Vagina (tissue), 2 donors: ENCODE measurements around the gene LIG3. TPM values are rescaled to one million over a fixed set of nuclear protein-coding genes. Genes with fewer than 3 reads are reported as not detected.
A peak's percentile ranks its signal among the peaks of the same experiment; 100 is the strongest.

Experiments
- DNase-seq, 2 donors: peaks; one replicate each; pipeline ENCODE4 v3.0.0-alpha.2; 2017; ENCODE audit errors: extremely low spot score in 2 of 2
- H3K27ac ChIP-seq: fragments of 200-600 bp; sonication (generic); one replicate; pipeline ENCODE4 v1.5.1; 2019
- H3K27me3 ChIP-seq: fragments of 200-600 bp; sonication (generic); one replicate; pipeline ENCODE4 v1.5.1; 2019
- H3K36me3 ChIP-seq, 2 donors: fragments of 200-600 bp; sonication (generic); one replicate each; pipeline ENCODE4 v1.5.1; 2017 to 2019
- H3K4me1 ChIP-seq: fragments of 200-600 bp; sonication (generic); one replicate; pipeline ENCODE4 v1.5.1; 2019
- H3K4me3 ChIP-seq, 2 donors: fragments of 200-600 bp; sonication (generic); 1 replicate in 1 of 2; 2 replicates in 1 of 2; pipeline ENCODE4 v1.5.1; 2016 to 2019
- H3K9me3 ChIP-seq: fragments of 200-600 bp; sonication (generic); one replicate; pipeline ENCODE4 v1.5.1; 2019
- CTCF ChIP-seq, 3 experiments: fragments of 450-650 bp in 2 of 3; fragments of 200-600 bp in 1 of 3; sonication (generic) in 1 of 3; IDR thresholded peaks; one replicate each; pipeline ENCODE4 v1.5.1; 2017 to 2019; ENCODE audit warnings: antibody characterized with exemption in 3 of 3, mild to moderate bottlenecking in 2 of 3, moderate library complexity in 2 of 3
- POLR2A ChIP-seq, 2 donors: fragments of 450-650 bp; IDR thresholded peaks; one replicate each; pipeline ENCODE4 v1.6.1; 2017; ENCODE audit warnings: antibody characterized with exemption in 2 of 2, mild to moderate bottlenecking in 2 of 2, moderate library complexity in 2 of 2
- POLR2AphosphoS5 ChIP-seq, 2 donors: sonication (generic); formaldehyde crosslinking; IDR thresholded peaks; one replicate each; pipeline ENCODE4 v1.9.0; 2017; ENCODE audit warnings: antibody characterized with exemption in 2 of 2, mild to moderate bottlenecking in 2 of 2, low read depth in 1 of 2; ENCODE audit not compliant: insufficient read depth in 1 of 2
- intact Hi-C: fragments of 100-400 bp; cut with DNase I; formaldehyde crosslinking; loops from one replicate; pipeline ENCODE4 v1.15.1; 2023
- total RNA-seq: library from RNA; depleted of rRNA; stranded (reverse); fragments of >200 nt; gene quantifications from one replicate; pipeline ENCODE4 v1.2.3, GENCODE V29; 2016

LIG3 gene
- total RNA-seq, 1 donor from 2014 or later = 30.0 TPM

GRCh38 chr17:35046740-35047283, 66.5 kb downstream of the LIG3 start:
- intact Hi-C loops = no loop called here
- TF ChIP-seq POLR2A (IDR thresholded peaks at IDR 0.05) (no peak), CTCF (IDR thresholded peaks at IDR 0.05) (no peak), POLR2AphosphoS5 (IDR thresholded peaks at IDR 0.05; ENCODE audit: insufficient read depth in 1 of 2, low read depth in 1 of 2) (no peak)
- no peaks in the 10 kb centered on the region for H3K36me3 ChIP-seq

DNA sequence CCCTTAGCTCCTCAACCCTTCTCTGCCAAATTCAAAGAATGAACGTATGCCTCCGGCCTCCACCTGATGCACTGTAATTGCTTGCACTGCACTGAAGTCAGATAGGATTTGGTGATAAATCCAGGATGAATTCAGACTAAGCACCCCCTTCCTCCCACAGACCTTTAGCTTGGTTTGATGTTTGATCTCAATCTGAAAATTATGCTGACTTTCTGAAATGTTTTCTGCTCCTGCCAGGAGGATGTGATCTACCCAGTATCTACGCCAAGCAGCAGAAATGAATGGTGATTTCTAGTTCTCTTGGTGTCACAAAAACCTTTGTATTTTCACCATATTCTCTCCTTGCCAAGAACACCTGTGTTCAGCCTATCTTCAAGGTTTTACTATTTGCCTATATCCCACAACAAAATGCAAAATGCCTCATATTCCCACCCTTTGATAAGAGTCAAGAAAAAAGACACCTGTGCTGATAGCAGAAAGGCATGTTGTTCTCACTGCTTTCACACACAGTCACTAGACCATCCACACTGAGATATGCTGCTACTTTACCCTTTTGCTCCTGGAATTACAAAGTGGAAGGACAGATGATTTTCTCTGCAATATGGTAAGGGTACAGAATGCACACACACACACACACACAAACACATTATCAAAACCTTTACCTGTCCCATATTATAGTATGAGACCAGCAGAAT, 68.5 kb downstream of the LIG3 start:
- Histone ChIP-seq H3K9me3 (no peaks in the 10 kb centered on the region), H3K4me3 (no peak overlapping the region), H3K36me3 (no peaks in the 10 kb centered on the region), H3K27me3 (no peaks in the 10 kb centered on the region), H3K4me1 (peaks cover 28% of the 10 kb centered on the region), H3K27ac (no peak overlapping the region)
- no peak for DNase-seq
- intact Hi-C loops = no loop called here
- TF ChIP-seq POLR2AphosphoS5 (IDR thresholded peaks at IDR 0.05; ENCODE audit: insufficient read depth in 1 of 2, low read depth in 1 of 2) (no peak), POLR2A (IDR thresholded peaks at IDR 0.05) (no peak), CTCF (IDR thresholded peaks at IDR 0.05) (no peak)

More at GRCh38 chr17:35046740-35047283, 66.5 kb downstream of the LIG3 start:
- Histone ChIP-seq H3K9me3 (no peaks in the 10 kb centered on the region), H3K4me3 (no peak overlapping the region), H3K27ac (no peak overlapping the region), H3K27me3 (no peaks in the 10 kb centered on the region), H3K4me1 (peaks cover 15% of the 10 kb centered on the region)
- no peak for DNase-seq

- H3K27me3 ChIP-seq = no peaks in the 10 kb centered on the region
- no peak overlapping the region for H3K4me3 ChIP-seq
- TF ChIP-seq POLR2AphosphoS5 (IDR thresholded peaks at IDR 0.05; ENCODE audit: insufficient read depth in 1 of 2, low read depth in 1 of 2) = no peak
- no peak for TF ChIP-seq POLR2A (IDR thresholded peaks at IDR 0.05)
- no peak for TF ChIP-seq CTCF (IDR thresholded peaks at IDR 0.05)
- intact Hi-C loops = no loop called here
- peaks cover 28% of the 10 kb centered on the region for H3K4me1 ChIP-seq
- DNase-seq = no peak
- H3K9me3 ChIP-seq = no peaks in the 10 kb centered on the region
- H3K27ac ChIP-seq = no peak overlapping the region
- H3K36me3 ChIP-seq = no peaks in the 10 kb centered on the region
Measured at GRCh38 chr17:35050170-35050569, 69.9 kb downstream of the LIG3 start.

- peaks cover 28% of the 10 kb centered on the region for H3K4me1 ChIP-seq
- H3K27me3 ChIP-seq = no peaks in the 10 kb centered on the region
- H3K4me3 ChIP-seq = no peak overlapping the region
- TF ChIP-seq POLR2AphosphoS5 (IDR thresholded peaks at IDR 0.05; ENCODE audit: insufficient read depth in 1 of 2, low read depth in 1 of 2) = peak in 1 of 2 donors; percentile 32
- TF ChIP-seq POLR2A (IDR thresholded peaks at IDR 0.05) = no peak
- no peak for DNase-seq
- H3K27ac ChIP-seq = peak overlapping the region; percentile 9
- no peaks in the 10 kb centered on the region for H3K36me3 ChIP-seq
- no peaks in the 10 kb centered on the region for H3K9me3 ChIP-seq
- intact Hi-C loops = no loop called here
Measured at GRCh38 chr17:35051183-35051578, 70.9 kb downstream of the LIG3 start.

DNA sequence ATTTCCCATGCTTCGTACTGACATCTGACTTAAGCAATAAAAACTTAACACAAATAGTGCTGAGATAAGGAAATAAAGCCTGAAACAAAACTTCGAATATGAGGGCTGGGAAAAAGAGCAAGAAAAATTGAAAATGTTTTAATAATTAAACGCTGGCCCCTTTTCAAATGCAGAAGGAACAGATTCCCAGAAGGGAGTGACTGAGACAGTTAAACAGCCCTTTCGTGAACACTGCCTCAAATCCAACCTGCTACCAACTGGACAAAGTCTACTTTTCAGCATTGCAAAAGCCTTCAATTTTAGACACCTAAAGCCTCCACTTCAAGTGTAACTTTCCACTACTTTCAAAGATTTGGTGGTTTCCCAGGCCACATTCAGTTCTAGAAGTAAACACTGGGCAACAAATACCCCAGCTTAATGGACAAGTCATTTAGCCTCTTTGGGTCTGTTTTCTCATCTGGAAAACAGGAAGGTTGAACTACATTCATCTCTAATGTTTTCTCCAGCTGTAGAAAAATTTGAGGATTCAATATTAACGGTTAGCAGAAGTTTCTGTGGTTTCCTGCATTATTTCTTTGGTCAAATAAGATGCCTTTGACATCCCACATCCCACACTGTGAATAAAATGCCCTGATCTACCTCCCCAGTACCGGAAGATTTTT, 71.4 kb downstream of the LIG3 start:
- TF ChIP-seq POLR2AphosphoS5 (IDR thresholded peaks at IDR 0.05; ENCODE audit: insufficient read depth in 1 of 2, low read depth in 1 of 2) (no peak), POLR2A (IDR thresholded peaks at IDR 0.05) (no peak), CTCF (IDR thresholded peaks at IDR 0.05) (no peak)
- Histone ChIP-seq H3K4me3 (no peak overlapping the region), H3K9me3 (no peaks in the 10 kb centered on the region), H3K27me3 (no peaks in the 10 kb centered on the region), H3K36me3 (no peaks in the 10 kb centered on the region), H3K4me1 (peaks cover 28% of the 10 kb centered on the region), H3K27ac (peak overlapping the region; percentile 8)
- intact Hi-C loops = no loop called here
- DNase-seq = no peak
